ENCODE measurements around the gene CEP104.

GRCh38 chr1:3774946-3775489 lies 82.0 kb downstream of the CEP104 start:
- TF ChIP-seq CTCF (IDR thresholded peaks at IDR 0.05) (no peak), POLR2A (IDR thresholded peaks at IDR 0.05) (no peak)
